Memory B cell (primary cell): ENCODE measurements around the gene LPCAT2.

ENCODE experiments used
- ATAC-seq: fragments of 150-1000 bp; cut with Tn5 transposase; 2 replicates; pipeline ENCODE4 v1.10.0; 2021; ENCODE audit warnings: low read depth, mild to moderate bottlenecking, moderate library complexity
- DNase-seq, 2 donors: peaks; one replicate each; pipeline ENCODE4 v3.0.0; 2022; ENCODE audit warnings: low spot score in 2 of 2
- H3K27ac Mint-ChIP-seq: one replicate; pipeline ENCODE4 v1.8.0; 2022; ENCODE audit warnings: mild to moderate bottlenecking, moderate library complexity, mixed read lengths
- H3K27me3 Mint-ChIP-seq: one replicate; pipeline ENCODE4 v1.8.0; 2022; ENCODE audit warnings: mixed read lengths
- H3K36me3 Mint-ChIP-seq: one replicate; pipeline ENCODE4 v1.8.0; 2022; ENCODE audit warnings: mild to moderate bottlenecking, mixed read lengths
- H3K4me1 Mint-ChIP-seq: one replicate; pipeline ENCODE4 v1.8.0; 2022; ENCODE audit warnings: mixed read lengths
- H3K4me3 Mint-ChIP-seq: one replicate; pipeline ENCODE4 v1.8.0; 2022; ENCODE audit warnings: mild to moderate bottlenecking, moderate library complexity, mixed read lengths
- H3K9me3 Mint-ChIP-seq: one replicate; pipeline ENCODE4 v1.8.0; 2022; ENCODE audit warnings: mixed read lengths

LPCAT2 gene

GRCh38 chr16:55491691-55492090 lies 17.2 kb upstream of the LPCAT2 start:
- Mint-ChIP-seq H3K27me3 (peaks cover 3% of the 10 kb centered on the region), H3K9me3 (no peaks in the 10 kb centered on the region), H3K4me1 (no peaks in the 10 kb centered on the region), H3K4me3 (no peak overlapping the region), H3K36me3 (no peaks in the 10 kb centered on the region), H3K27ac (no peak overlapping the region)
- no peak for ATAC-seq
- DNase-seq, result no peak

- Mint-ChIP-seq H3K36me3 (no peaks in the 10 kb centered on the region), H3K27ac (no peak overlapping the region), H3K9me3 (no peaks in the 10 kb centered on the region), H3K4me3 (no peak overlapping the region), H3K4me1 (no peaks in the 10 kb centered on the region), H3K27me3 (peaks cover 6% of the 10 kb centered on the region)
- DNase-seq (no peak), ATAC-seq (no peak)
Observed at GRCh38 chr16:55492756-55493380, 16.0 kb upstream of the LPCAT2 start.

- Mint-ChIP-seq H3K4me3 (no peak overlapping the region), H3K4me1 (no peaks in the 10 kb centered on the region), H3K36me3 (no peaks in the 10 kb centered on the region), H3K27me3 (peaks cover 6% of the 10 kb centered on the region), H3K9me3 (no peaks in the 10 kb centered on the region), H3K27ac (no peak overlapping the region)
- no peak for DNase-seq
- ATAC-seq, result no peak
Observed at GRCh38 chr16:55494994-55495421, 13.9 kb upstream of the LPCAT2 start.

- DNase-seq (no peak), ATAC-seq (no peak)
- H3K27ac Mint-ChIP-seq, result no peak overlapping the region
- no peaks in the 10 kb centered on the region for H3K36me3 Mint-ChIP-seq
- no peak overlapping the region for H3K4me3 Mint-ChIP-seq
- H3K4me1 Mint-ChIP-seq, result no peaks in the 10 kb centered on the region
- H3K27me3 Mint-ChIP-seq, result peaks cover 6% of the 10 kb centered on the region
- no peaks in the 10 kb centered on the region for H3K9me3 Mint-ChIP-seq
Observed at GRCh38 chr16:55495616-55496289, 13.1 kb upstream of the LPCAT2 start.

GRCh38 chr16:55496509-55497145 lies 12.2 kb upstream of the LPCAT2 start:
- H3K4me3 Mint-ChIP-seq, result no peak overlapping the region
- ATAC-seq, result no peak

GRCh38 chr16:55497558-55497957 lies 11.3 kb upstream of the LPCAT2 start:
- H3K27me3 Mint-ChIP-seq, result peaks cover 6% of the 10 kb centered on the region
- no peak overlapping the region for H3K4me3 Mint-ChIP-seq
- ATAC-seq (no peak), DNase-seq (no peak)
- H3K9me3 Mint-ChIP-seq, result no peaks in the 10 kb centered on the region
- H3K36me3 Mint-ChIP-seq, result no peaks in the 10 kb centered on the region
- no peak overlapping the region for H3K27ac Mint-ChIP-seq
- H3K4me1 Mint-ChIP-seq, result no peaks in the 10 kb centered on the region

More at GRCh38 chr16:55496509-55497145, 12.2 kb upstream of the LPCAT2 start:
- no peak overlapping the region for H3K27ac Mint-ChIP-seq
- H3K27me3 Mint-ChIP-seq, result peaks cover 6% of the 10 kb centered on the region
- DNase-seq, result no peak
- H3K36me3 Mint-ChIP-seq, result no peaks in the 10 kb centered on the region
- no peaks in the 10 kb centered on the region for H3K4me1 Mint-ChIP-seq
- no peaks in the 10 kb centered on the region for H3K9me3 Mint-ChIP-seq

- H3K27ac Mint-ChIP-seq, result no peak overlapping the region
- DNase-seq (no peak), ATAC-seq (no peak)
- no peak overlapping the region for H3K4me3 Mint-ChIP-seq
- H3K36me3 Mint-ChIP-seq, result no peaks in the 10 kb centered on the region
- no peaks in the 10 kb centered on the region for H3K9me3 Mint-ChIP-seq
- H3K27me3 Mint-ChIP-seq, result peaks cover 6% of the 10 kb centered on the region
- H3K4me1 Mint-ChIP-seq, result no peaks in the 10 kb centered on the region
Observed at GRCh38 chr16:55498101-55498500, 10.8 kb upstream of the LPCAT2 start.

- H3K4me1 Mint-ChIP-seq, result no peaks in the 10 kb centered on the region
- H3K27me3 Mint-ChIP-seq, result peaks cover 4% of the 10 kb centered on the region
- H3K36me3 Mint-ChIP-seq, result no peaks in the 10 kb centered on the region
- no peak overlapping the region for H3K4me3 Mint-ChIP-seq
- H3K9me3 Mint-ChIP-seq, result no peaks in the 10 kb centered on the region
- no peak overlapping the region for H3K27ac Mint-ChIP-seq
- ATAC-seq (no peak), DNase-seq (no peak)
Observed at GRCh38 chr16:55499281-55499680, 9.6 kb upstream of the LPCAT2 start.

- Mint-ChIP-seq H3K9me3 (no peaks in the 10 kb centered on the region), H3K27me3 (peaks cover 4% of the 10 kb centered on the region), H3K27ac (no peak overlapping the region), H3K4me3 (no peak overlapping the region), H3K4me1 (no peaks in the 10 kb centered on the region), H3K36me3 (no peaks in the 10 kb centered on the region)
- ATAC-seq (no peak), DNase-seq (no peak)
Observed at GRCh38 chr16:55499951-55500529, 8.8 kb upstream of the LPCAT2 start.

- Mint-ChIP-seq H3K27me3 (peaks cover 4% of the 10 kb centered on the region), H3K27ac (no peak overlapping the region), H3K36me3 (no peaks in the 10 kb centered on the region), H3K4me1 (no peaks in the 10 kb centered on the region), H3K9me3 (no peaks in the 10 kb centered on the region), H3K4me3 (no peak overlapping the region)
- DNase-seq (no peak), ATAC-seq (no peak)
Observed at GRCh38 chr16:55500530-55501011, 8.3 kb upstream of the LPCAT2 start.

GRCh38 chr16:55501549-55502322 lies 7.1 kb upstream of the LPCAT2 start:
- Mint-ChIP-seq H3K27ac (no peak overlapping the region), H3K4me3 (no peak overlapping the region), H3K27me3 (peaks cover 3% of the 10 kb centered on the region), H3K36me3 (no peaks in the 10 kb centered on the region), H3K4me1 (no peaks in the 10 kb centered on the region), H3K9me3 (no peaks in the 10 kb centered on the region)
- ATAC-seq (no peak), DNase-seq (no peak)

- Mint-ChIP-seq H3K4me1 (no peaks in the 10 kb centered on the region), H3K9me3 (no peaks in the 10 kb centered on the region), H3K27ac (no peak overlapping the region), H3K27me3 (peaks cover 2% of the 10 kb centered on the region), H3K4me3 (no peak overlapping the region), H3K36me3 (no peaks in the 10 kb centered on the region)
- DNase-seq, result no peak
- ATAC-seq, result no peak
Observed at GRCh38 chr16:55502801-55503366, 6.0 kb upstream of the LPCAT2 start.

GRCh38 chr16:55503726-55504550 lies 4.9 kb upstream of the LPCAT2 start:
- H3K9me3 Mint-ChIP-seq, result no peaks in the 10 kb centered on the region
- H3K4me3 Mint-ChIP-seq, result no peak overlapping the region
- no peak overlapping the region for H3K27ac Mint-ChIP-seq
- no peak for ATAC-seq
- H3K36me3 Mint-ChIP-seq, result no peaks in the 10 kb centered on the region
- DNase-seq, result no peak
- H3K27me3 Mint-ChIP-seq, result peaks cover 7% of the 10 kb centered on the region
- peaks cover 5% of the 10 kb centered on the region for H3K4me1 Mint-ChIP-seq
